IPS-NIHi7 (cell line): ENCODE results near the gene AP1M2.

Source experiments
- DNase-seq: peaks from one replicate; pipeline ENCODE4 v3.0.0; 2012; ENCODE audit warnings: mixed read lengths; ENCODE audit errors: extremely low spot score

AP1M2 gene

DNA sequence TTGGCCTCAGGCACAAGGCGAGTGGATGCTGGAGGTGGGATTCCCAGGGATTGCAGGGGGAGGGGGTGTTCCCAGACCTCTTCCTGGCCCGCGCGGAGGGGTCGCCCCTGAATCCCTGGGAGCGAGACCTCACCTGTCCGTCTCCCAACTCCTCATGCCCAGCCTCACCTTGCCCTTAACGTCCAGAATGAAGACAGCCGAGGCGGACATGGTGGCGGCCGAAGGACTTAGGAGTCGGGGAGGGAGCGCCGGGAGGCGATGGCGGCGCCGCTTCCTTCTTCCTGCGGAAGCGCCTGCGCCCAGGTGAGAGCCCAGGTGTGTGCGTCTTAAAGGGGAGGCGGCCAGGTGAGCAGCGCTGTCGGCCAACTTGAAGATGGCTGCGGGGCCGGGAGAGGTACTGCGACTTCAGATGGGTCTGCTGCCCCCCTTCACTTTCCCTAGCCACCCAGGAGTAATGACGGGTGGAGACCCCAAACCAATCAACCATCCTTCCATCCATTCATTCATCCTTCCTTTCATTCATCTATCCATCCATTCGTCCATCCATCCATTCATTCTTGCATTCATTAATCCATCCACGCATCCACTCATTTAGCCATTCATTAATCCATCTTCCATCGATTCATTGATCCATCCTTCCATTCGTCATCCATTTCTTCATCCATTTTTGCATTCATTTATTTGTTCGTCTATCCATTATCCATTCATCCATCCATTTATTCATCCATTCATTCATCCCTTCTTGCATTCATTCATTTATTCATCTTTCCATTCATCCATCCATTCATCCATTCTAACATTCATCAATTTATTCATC is at the start of gene AP1M2:
AP1M2 (minus strand) TSS at position 291 of the 817 bp plus-strand sequence; CDS start at position 210, 81 bp downstream.
- DNase-seq = peak; percentile 74

DNA sequence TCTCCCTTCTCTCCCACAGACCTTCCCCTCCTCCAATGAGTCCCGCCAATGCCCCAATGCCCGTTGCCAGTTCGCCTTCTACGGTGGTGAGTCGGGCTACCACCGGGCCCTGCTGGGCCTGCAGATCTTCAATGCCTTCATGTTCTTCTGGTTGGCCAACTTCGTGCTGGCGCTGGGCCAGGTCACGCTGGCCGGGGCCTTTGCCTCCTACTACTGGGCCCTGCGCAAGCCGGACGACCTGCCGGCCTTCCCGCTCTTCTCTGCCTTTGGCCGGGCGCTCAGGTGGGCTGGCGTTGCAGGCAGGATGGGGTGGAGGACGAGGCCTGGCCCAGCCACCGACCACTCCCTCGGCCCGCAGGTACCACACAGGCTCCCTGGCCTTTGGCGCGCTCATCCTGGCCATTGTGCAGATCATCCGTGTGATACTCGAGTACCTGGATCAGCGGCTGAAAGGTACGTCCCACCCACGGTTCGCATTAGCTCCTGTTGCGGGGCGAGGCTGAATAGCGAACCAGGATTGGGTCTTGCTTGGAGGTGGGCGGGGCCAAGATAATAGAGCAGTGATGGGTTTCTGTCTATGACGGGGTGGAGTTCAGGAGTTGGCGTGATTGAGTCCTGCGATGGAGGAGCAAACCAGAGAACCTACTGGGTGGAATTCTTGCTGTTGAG is 49.3 kb upstream of the AP1M2 start:
- DNase-seq = peak; percentile 63

DNA sequence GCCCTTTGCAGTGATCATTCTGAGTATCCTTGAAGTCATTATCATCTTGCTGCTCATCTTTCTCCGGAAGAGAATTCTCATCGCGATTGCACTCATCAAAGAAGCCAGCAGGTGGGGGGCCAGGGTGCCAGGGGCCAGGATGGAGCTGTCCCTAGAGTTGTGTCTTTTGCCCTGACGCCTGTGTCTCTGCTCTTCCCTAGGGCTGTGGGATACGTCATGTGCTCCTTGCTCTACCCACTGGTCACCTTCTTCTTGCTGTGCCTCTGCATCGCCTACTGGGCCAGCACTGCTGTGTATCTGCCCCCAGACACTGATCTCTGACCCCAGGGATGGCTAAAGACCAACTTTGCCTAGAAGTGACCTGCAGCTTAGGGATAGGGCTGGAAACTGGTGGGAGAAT is 47.9 kb upstream of the AP1M2 start:
- no peak for DNase-seq

DNA sequence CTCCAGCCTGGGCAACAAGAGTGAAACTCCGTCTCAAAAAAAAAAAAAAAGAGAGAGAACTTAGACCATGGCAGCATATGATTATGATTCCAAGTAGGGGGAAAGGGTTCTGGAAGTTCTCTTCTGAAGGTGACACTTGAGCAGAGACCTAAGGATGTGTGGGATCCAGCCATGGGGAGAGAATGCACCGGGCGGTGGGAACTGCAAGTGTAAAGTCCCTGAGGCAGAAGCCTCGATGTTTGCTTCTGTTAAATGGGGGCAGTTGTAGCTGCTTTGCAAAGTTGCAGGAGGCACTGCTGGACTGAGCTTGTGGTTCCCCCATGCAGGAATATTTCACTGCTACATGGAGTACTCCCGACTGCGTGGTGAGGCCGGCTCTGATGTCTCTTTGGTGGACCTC is 47.3 kb upstream of the AP1M2 start:
- no peak for DNase-seq

DNA sequence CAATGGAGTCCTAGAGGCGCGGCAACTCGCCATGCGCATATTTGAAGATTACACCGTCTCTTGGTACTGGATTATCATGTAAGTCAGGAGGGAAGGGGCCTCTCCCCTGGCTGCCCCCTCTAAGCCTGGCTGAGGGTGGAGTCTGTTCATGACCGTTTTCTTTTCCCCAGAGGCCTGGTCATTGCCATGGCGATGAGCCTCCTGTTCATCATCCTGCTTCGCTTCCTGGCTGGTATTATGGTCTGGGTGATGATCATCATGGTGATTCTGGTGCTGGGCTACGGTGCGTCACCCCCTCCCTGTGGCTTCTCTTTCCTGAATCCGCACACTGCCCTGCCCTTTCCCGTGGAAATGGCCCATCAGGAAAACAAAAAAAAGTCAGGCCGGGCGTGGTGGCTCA is 44.8 kb upstream of the AP1M2 start:
- DNase-seq = no peak

DNA sequence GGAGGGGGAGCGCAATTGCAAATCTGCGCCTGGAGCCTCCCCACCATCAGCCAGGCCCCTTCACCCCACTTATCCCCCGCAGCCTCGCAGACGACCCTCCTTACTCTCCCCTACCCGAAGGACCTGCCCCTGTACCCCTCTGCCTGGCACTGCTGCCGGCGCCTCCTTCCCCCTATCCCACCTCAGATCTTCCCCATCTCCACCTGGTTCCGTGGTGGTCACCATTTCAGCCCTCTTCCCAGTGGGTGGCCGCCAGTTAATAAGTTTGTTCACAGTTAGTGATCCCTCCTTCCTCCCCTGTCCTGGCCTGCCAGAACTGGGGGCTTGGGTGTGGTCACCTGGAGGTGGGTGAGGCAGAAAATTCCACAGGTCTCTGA is 38.6 kb upstream of the AP1M2 start:
- no peak for DNase-seq

DNA sequence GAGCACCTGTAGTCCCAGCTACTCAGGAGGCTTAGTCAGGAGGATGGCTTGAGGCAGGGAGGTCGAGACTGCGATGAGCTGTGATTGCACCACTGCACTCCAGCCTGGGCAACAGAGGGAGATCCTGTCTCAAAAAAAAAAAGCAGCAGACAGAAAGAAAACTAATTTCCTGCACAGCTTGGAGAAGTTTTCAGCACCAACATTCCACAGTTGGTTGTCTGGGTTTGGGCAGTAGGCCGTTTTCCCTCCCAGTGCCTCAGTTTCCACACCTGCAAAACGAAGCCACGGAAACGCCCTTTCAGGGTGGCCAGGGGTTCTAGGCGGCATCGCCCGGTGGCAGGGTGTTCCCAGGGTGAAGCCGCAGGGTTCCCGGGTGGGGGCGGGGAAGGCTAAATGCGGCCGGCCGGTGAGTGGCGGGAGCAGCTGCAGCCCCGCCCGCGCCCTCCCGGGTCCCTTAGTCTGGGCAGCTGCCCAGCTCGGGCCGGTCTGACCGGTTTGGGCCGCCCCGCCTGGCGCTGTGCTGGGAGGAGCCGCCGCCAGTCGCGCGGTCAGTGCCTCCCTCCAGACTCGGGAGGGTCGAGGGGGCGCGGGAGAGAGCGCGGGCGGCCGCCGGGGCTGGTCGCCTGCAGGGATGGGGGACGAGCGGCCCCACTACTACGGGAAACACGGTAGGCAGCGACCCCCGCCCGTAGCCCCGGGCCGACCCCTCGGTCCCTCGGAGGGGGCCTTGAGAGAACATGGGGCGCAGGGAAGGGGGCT is 38.1 kb upstream of the AP1M2 start, which contains the start of gene SLC44A2:
SLC44A2 (plus strand) TSS at position 551 of the 759 bp plus-strand sequence; CDS start at position 632, 81 bp downstream.
- peak; percentile 98 for DNase-seq

DNA sequence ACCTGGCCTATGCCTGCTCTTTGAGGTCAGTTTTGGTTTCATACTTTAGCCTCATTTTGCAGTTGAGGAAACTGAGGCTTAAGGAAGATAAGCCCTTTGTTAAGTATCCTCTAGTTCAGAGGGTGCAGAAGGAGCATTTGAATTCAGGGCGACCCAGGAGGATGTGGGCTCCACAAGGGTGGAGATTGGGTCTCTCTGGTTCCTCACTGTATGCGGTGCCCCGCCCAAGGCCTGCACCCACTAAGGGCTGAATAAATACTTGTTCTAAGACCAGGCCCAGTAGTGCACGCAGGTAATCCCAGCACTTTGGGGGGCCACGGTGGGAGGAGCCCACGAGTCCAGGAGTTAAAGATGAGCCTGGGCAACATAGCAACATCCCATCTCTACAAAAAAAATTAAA is 37.5 kb upstream of the AP1M2 start:
- no peak for DNase-seq

DNA sequence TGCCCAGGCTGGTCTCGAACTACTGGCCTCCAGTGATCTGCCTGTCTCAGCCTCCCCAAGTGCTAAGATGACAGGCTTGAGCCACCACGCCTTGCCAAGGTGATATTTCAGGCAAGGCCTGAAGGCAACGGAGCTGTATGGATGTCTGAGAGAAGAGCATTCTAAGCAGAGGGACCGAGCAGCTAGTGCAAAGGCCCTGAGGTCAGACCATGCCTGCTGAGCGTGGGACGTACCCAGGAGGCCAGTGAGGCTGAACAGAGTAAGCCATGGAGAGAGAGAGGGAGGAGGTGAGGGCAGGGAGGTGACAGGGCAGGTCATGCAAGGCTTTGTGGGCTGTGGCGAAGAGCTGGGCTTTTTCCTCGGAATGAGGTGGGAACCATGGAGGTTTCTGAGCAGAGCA is 34.9 kb upstream of the AP1M2 start:
- no peak for DNase-seq

DNA sequence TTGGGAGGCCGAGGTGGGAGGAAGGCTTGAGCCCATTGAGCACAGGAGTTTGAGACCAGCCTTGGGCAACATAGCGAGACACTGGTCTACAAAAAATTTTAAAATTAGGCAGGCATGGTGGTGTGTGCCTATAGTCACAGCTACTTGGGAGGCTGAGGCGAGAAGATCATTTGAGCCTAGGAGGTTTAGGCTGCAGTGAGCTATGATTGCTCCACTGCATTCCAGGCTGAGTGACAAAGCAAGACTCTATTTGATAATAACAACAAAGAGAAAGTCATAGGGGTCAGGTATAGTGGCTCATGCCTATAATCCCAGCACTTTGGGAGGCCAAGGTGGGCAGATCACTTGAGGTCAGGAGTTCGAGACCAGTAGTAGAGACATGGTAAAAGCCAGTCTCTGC is 33.7 kb upstream of the AP1M2 start:
- no peak for DNase-seq

DNA sequence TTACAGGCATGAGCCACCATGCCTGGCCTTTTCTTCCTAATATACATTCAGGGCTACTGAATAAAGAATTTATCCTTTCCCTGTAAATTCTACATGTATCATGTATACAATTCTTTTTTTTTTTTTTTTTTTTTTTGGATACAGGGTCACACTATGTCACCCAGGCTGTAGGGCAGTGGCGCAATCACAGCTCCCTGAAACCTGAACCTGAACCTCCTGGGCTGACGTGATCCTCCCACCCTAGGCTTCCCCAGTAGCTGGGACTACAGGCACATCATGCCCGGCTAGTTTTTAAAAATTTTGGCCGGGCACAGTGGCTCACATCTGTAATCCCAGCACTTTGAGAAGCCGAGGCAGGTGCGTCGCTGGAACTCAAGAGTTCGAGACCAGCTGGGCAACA is 31.7 kb upstream of the AP1M2 start:
- no peak for DNase-seq

DNA sequence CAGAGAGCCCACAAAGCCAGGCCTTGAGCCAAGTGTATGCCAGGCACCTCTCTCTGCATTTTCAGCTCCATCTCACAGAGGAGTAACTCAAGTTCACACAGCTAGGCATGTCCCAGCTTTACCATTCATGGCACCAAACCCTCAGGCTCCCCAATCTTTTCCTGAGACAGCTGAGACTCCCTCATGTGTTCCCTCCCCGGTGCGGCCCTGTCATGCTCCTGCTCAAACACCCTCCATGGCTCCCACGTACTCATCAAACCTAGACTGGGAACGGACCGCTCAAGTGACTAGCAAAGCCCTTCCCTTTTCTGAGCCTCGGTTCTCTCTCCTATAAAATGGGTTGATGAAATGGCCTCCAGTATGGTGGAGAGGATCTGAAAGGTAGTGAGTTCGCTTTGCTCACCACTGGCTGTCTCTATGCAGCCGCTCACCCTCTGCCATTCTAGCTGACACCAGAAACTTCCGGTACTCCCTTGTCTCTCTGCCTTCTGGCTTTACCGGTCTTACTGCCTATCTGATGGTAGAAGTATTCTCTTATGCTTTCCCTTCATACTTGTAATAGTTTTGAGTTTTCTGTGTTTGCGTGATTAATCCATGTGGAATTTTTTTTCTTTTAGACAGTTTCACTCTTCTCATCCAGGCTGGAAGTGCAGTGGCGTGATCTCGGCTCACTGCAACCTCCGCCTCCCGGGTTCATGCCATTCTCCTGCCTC is 30.5 kb upstream of the AP1M2 start:
- no peak for DNase-seq

DNA sequence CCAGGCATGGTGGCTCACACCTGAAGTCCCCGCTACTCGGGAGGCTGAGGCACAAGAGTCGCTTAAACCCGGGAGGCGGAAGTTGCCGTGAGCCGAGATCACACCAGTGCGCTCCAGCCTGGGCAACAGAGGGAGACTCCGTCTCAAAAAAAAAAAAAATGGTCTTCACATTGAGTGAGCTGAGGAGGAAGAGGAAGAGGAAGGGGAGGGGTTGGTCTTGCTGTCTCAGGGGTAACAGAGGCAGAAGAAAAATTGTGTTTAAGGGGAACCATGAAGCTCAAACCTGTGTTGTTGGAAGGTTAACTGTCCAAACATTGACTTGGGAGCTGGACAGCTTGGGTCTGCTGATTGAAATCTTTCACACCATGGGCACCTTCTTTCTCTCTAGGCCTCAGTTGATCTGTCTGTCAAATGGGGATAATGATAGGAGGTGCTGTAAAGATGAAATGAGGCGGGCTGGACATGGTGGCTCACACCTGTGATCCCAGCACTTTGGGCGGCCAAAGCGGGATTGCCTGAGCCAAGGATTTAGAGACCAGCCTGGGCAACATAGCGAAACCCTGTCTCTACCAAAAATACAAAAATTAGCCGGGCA is 28.4 kb upstream of the AP1M2 start:
- no peak for DNase-seq

DNA sequence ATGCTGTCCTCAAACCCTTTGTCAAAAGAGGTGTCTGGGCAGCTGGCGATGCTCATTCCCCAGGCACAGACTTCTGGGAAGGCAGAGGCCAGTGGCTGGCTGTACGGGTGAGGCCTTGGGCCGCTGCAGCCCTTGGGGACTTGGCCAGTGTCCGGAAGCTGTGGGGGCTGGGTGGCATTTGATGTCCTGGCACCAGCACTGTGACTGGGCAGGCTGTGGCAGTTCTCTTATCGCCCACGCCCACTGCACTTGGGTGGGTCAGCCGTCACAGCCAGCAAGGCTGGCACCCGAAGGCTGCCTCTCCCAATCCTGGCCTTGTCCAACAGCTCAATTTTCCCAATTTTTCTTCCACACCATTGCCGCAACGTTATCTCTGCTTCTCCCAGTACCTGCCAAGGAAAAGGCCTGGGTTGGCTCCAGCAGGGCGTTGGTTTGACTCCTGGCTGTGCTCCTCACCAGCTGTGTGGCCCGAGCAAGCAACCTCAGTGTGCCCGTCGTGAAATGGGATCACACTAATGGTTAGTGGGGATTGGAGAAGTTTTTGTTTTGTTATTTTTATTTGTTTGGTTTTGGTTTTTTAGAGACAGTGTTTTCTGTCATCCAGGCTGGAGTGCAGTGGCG is 25.5 kb upstream of the AP1M2 start:
- DNase-seq = peak; percentile 8

DNA sequence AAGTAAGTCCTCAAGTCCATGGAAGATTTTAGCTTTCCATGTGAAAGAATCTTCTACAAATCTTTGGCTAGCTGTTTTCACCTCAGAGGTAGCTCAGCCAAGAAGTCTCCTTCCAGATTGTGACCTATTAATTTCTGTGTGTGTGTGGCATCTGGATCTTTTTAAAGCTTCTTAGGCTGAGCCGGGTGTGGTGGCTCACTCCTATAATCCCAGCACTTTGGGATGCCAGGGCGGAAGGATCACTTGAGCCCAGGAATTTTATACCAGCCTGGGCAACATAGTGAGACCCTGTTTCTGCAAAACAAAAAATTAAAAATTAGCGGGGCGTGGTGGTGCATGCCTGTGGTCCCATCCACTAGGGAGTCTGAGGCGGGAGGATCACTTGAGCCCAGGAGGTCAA is 24.8 kb upstream of the AP1M2 start:
- no peak for DNase-seq

DNA sequence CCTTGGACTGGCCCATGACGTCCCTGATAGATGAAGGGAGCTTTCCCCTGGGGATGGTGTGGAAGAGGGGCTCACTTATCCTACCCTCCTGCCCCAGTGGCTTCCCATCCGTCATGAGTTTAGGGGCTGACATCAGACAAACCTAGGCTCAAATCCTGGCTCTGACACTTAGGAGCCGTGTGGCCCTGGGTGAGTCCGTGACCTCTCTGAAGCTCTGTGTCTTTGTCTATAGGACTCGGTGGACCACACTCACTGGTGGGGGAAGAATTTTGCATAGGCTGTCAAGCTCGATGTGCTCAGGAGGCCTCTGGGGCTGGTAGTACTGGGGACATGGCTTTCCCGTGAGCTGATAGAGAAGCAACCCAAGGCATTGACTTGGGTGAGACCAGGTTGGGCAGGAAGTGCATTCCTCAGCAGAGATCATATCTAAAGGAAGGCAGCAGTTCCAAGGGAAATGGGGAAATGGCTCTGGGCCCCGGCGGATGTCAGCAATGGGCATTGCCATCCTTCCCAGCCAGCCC is 17.4 kb upstream of the AP1M2 start:
- DNase-seq = no peak

DNA sequence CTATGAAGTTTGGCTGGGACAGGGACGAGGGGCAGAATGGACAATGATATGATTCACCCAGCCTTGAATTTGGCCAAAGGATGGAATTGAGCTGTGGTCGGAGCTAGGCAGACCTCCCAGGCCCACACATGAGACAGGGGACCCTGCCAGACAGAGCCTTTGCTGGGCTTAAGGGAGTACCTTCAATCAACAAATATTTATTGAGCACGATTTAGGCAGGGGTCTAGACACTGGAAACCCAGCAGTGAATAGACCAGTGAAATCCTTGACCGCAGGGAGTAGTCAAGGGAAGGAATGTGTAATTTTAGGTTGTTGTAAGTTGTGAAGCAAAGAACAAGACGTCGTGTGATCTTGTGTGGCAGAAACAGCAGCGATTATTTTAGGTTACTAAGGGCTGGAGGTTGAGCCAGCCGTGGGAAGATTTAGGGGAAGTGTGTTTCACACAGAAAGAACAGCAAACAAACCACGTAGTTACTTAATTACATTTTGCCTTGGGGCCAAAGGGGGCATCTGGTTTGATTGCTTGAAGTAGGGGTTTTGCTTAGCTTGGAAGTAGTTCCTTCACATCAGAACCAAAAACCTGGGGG is 16.9 kb upstream of the AP1M2 start:
- no peak for DNase-seq

DNA sequence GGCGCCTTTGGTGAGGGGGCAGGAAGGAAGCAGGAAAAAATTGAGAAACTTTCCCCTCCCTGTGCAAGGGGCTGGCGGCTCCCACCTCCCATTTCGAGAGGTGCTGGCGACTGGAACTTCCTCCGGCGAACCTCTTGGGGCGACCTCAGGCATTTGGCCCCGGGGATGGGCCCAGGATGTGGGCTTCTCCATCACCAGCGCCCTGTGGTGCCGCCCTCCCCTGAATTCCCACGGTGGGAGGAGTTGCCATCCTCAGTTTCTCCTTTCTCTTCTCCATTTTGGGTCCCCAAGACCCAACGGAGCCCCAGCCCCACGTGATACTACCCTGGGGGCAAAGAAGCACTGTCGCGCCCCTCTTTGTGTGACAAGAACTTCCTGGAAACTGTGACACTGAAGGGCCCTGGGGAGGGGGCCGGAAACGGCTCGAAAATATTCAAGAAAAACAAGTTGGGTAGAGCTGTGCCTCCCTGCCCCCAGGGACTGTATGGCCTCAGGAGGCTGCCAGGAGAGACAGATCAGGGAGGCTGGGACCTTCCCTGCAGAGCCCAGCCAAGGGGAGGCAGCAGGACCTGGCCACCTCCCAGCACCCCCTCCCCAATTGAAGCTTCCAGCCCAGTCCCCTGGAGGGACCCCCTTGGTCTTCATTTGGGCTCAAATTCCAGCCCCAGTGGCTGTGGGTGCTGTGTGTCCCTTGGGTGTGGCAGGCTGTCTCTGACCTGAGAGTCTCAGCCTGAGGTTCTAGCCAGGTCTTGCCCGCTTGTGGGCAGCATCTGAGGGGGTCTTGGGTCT is 16.2 kb upstream of the AP1M2 start:
- DNase-seq = no peak

DNA sequence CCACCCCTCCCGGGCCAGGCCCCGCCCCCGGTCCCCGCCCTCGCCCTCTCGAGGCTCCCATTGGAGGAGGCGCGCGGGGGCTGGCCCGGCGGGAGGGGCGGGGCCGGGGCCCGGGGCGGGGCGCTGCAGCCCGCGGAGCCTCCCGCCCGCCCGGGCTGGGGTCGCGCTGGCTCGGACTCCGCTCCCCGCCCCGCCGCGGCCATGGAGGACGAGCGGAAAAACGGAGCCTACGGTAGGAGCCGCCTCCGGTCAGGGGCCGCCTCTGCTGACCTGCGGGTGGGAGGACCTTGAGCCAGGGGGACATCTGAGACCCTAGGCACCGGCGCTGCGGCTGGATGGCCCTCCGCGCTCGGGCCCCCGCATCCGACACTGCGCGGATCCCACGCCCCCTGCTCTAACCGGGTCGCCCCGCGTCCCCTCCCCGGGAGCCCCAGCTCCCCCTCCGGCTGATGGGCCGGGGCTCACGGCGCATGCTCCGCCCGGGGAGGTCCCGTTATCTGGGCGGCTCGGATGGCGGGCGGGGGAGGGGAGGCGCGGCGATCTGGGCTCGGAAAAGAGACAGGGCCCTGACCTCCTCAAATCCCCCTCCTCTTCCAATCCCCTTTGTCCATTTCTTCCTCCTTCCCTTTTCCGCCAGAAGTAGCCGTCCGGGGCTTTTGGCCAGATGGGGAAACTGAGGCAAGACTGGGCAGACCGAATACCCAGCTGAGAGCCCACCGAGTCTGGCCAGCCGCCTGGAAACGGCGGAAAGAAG is 15.4 kb upstream of the AP1M2 start:
- DNase-seq = peak; percentile 99
